GM20000 (cell line): ENCODE measurements around the gene AKT1.

Experiments
- DNase-seq: peaks from one replicate; pipeline ENCODE4 v3.0.0; 2012; ENCODE audit warnings: low spot score
- TF ChIP-seq, protein P1 (sequence below): IDR thresholded peaks from 2 replicates; pipeline ENCODE4 v1.5.1; 2012; ENCODE audit warnings: mild to moderate bottlenecking, control low read depth; ENCODE audit errors: extremely low read depth, missing control alignments

The AKT1 gene

GRCh38 chr14:104775073-104775489 lies 20.5 kb downstream of the AKT1 start:
- DNase-seq = no peak
- TF ChIP-seq, protein P1, sequence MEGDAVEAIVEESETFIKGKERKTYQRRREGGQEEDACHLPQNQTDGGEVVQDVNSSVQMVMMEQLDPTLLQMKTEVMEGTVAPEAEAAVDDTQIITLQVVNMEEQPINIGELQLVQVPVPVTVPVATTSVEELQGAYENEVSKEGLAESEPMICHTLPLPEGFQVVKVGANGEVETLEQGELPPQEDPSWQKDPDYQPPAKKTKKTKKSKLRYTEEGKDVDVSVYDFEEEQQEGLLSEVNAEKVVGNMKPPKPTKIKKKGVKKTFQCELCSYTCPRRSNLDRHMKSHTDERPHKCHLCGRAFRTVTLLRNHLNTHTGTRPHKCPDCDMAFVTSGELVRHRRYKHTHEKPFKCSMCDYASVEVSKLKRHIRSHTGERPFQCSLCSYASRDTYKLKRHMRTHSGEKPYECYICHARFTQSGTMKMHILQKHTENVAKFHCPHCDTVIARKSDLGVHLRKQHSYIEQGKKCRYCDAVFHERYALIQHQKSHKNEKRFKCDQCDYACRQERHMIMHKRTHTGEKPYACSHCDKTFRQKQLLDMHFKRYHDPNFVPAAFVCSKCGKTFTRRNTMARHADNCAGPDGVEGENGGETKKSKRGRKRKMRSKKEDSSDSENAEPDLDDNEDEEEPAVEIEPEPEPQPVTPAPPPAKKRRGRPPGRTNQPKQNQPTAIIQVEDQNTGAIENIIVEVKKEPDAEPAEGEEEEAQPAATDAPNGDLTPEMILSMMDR = no peak

DNA sequence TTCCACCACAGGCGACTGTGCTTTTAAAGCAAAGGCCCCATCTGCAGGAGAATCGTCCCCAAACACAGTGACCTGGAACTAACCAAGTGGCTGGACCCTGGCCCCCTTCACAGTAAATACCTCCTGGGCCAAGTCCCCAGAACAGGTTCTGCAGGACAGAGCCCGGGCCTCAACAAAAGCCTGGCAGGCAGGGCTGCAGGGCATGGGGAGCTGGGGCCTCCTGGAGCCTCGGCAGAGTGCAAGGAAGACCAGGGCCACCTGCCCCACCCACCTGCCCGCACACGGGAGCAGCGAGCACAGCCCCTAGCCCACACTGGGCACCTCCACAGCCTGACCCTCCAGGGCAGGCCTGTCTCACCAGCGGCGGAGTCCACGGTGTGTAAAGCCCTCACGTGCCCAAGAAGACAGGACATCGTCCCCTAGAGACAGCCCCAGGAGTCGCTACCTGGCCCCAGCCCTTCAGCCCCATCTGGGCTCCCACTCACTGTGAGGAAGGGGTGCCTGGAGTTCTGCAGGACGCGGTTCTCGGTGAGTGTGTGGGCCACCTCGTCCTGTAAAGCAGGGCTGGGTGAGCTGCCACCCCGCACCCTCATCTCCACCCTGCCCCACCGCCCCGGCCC lies 21.0 kb downstream of the AKT1 start:
- TF ChIP-seq, protein P1 = no peak
- no peak for DNase-seq

DNA sequence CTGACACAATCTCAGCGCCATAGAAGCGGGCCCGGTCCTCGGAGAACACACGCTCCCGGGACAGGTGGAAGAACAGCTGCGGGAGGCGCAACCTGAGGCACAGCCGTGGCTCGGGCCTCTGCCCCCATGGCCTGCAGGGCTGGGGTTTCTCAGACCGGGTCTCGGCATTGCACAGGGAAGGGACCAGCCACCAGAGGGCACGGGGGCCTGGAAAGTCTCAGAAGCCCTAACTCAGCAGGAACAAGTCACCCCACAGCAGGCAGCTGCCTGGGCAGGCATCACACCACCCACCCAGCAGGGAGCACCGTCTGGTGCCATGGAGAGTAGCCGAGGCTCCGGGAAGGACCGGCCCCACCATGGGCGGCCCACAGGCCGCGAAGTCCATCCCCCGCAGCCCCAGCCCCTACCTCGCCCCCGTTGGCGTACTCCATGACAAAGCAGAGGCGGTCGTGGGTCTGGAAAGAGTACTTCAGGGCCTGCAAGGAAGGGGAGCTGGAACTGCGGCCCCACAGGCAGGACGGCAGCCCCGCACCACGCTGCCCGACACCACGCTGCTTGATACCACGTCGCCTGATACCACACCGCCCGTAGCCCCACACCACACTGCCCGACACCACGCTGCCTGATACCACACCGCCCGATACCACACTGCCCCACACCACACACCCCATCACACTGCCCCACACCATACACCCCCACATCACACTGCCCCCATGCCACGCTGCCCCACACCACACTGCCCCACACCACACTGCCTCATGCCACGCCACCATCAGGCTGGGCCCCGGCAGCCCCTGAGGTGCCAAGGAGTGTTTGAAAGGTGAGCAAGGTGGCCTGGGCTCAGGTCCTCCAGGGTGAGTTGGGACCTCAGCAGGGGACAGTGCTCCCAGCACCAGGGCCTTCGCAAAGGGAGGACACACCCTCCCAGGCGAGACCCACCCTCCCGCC lies 21.8 kb downstream of the AKT1 start:
- TF ChIP-seq, protein P1 = no peak
- no peak for DNase-seq

DNA sequence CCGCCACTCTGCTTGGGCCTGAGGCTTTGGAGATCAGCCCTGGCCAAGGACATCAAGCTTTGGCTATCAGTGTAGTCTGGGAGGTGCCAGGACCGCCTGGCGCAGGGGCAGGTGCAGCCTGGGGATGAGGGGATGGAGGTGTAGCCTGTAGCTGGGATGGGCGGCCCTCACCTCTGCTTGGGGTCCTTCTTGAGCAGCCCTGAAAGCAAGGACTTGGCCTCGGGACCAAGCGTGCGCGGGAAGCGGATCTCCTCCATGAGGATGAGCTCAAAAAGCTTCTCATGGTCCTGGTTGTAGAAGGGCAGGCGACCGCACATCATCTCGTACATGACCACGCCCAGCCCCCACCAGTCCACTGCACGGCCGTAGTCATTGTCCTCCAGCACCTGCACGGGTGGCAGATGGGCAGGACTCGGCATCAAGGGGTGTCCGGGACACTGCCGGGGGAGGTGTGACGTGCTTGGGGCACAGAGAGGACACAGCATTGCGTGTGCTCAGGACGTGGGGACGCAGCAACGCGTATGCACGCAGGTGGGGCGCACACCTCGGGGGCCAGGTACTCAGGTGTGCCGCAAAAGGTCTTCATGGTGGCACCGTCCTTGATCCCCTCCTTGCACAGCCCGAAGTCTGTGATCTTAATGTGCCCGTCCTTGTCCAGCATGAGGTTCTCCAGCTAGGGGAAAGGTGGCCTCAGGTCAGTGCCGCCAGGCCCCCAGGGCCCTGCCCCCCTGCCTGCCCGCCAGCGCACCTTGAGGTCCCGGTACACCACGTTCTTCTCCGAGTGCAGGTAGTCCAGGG lies 22.6 kb downstream of the AKT1 start:
- TF ChIP-seq, protein P1 = no peak
- DNase-seq = no peak

- TF ChIP-seq, protein P1 = no peak
- DNase-seq = no peak
Observed at GRCh38 chr14:104771918-104772706, 23.4 kb downstream of the AKT1 start.

DNA sequence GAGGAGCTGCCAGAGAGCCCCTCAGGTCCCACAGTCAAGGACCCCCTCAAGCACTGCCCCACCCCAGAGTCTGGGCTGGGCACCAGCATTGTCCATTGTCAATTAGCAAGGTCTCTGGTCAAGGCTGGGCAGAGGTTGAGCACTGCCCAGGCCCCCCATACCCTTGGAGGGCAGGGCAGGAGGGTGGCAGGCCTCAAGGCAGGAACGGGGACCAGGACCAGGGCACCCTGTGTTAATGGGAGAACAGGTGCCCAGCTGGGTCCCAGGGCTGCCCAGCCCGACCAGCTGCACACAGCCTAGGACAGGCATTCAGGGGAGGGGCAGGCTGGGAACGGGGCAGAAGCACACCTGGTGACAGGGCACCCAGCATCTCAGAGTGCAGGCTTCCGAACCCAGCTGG lies 24.2 kb downstream of the AKT1 start:
- DNase-seq = no peak
- TF ChIP-seq, protein P1 = no peak
